Activated gamma-delta T cell treated with Interleukin-2 at 50 U/mL for 16 hours (primary cell): ENCODE measurements around the gene ADORA2B.
"Not testable (repeated sequence)": the region's sequence is repeated elsewhere in the genome, so short reads cannot be mapped to it uniquely, and the experiment has no call there.

Experiments
- DNase-seq: peaks from one replicate; pipeline ENCODE4 v3.0.0-alpha.2; 2020

The ADORA2B gene

GRCh38 chr17:15957206-15957605 is 12.3 kb downstream of the ADORA2B start:
- DNase-seq: no peak

- no peak for DNase-seq
Measured at GRCh38 chr17:15957608-15958307, 12.8 kb downstream of the ADORA2B start.

- no peak for DNase-seq
Measured at GRCh38 chr17:15958484-15958854, 13.5 kb downstream of the ADORA2B start.

GRCh38 chr17:15963670-15964110 is 18.8 kb downstream of the ADORA2B start:
- DNase-seq: no peak

GRCh38 chr17:15965528-15965927 is 20.6 kb downstream of the ADORA2B start:
- no peak for DNase-seq

- DNase-seq: no peak
Measured at GRCh38 chr17:15966183-15966878, 21.4 kb downstream of the ADORA2B start.

GRCh38 chr17:15966879-15967248 is 21.9 kb downstream of the ADORA2B start:
- DNase-seq: no peak

- DNase-seq: no peak
Measured at GRCh38 chr17:15967706-15968399, 22.9 kb downstream of the ADORA2B start.

- no peak for DNase-seq
Measured at GRCh38 chr17:15969463-15969862, 24.5 kb downstream of the ADORA2B start.

GRCh38 chr17:15970500-15970899 is 25.6 kb downstream of the ADORA2B start:
- DNase-seq: no peak

- no peak for DNase-seq
Measured at GRCh38 chr17:15971098-15971678, 26.3 kb downstream of the ADORA2B start.

GRCh38 chr17:15971882-15972281 is 27.0 kb downstream of the ADORA2B start:
- no peak for DNase-seq

- DNase-seq: no peak
Measured at GRCh38 chr17:15972497-15972951, 27.6 kb downstream of the ADORA2B start.

- no peak for DNase-seq
Measured at GRCh38 chr17:15973016-15973415, 28.1 kb downstream of the ADORA2B start.

- no peak for DNase-seq
Measured at GRCh38 chr17:15973834-15974233, 28.9 kb downstream of the ADORA2B start.

GRCh38 chr17:15977894-15978293 is 33.0 kb downstream of the ADORA2B start:
- no peak for DNase-seq

GRCh38 chr17:15978606-15979005 is 33.7 kb downstream of the ADORA2B start:
- DNase-seq: no peak

GRCh38 chr17:15979013-15979412 is 34.1 kb downstream of the ADORA2B start:
- not testable (repeated sequence) for DNase-seq

GRCh38 chr17:15981208-15981607 is 36.3 kb downstream of the ADORA2B start:
- DNase-seq: no peak

GRCh38 chr17:15981646-15982580 is 37.0 kb downstream of the ADORA2B start:
- DNase-seq: no peak

GRCh38 chr17:15996322-15996721 is 51.4 kb downstream of the ADORA2B start:
- no peak for DNase-seq

GRCh38 chr17:15998031-15998562 is 53.2 kb downstream of the ADORA2B start:
- DNase-seq: no peak
